Trophoblast cell (in vitro differentiated cells and primary cell): ENCODE data around the gene AGAP1.

Experiments used
- DNase-seq, 2 donors: peaks; one replicate each; pipeline ENCODE4 v3.0.0-alpha.2; 2016
- H2AFZ ChIP-seq: 2 replicates; pipeline ENCODE4 v1.6.1; 2013; ENCODE audit warnings: low read length, moderate library complexity, mild to moderate bottlenecking; ENCODE audit not compliant: insufficient read depth, poor library complexity
- H2AK5ac ChIP-seq: 2 replicates; pipeline ENCODE4 v1.6.1; 2013; ENCODE audit warnings: mild to moderate bottlenecking, low read length
- H2BK120ac ChIP-seq: 2 replicates; pipeline ENCODE4 v1.6.1; 2013; ENCODE audit warnings: low read length, mild to moderate bottlenecking, moderate library complexity; ENCODE audit not compliant: insufficient read depth, poor library complexity
- H2BK12ac ChIP-seq: 2 replicates; pipeline ENCODE4 v1.6.1; 2013; ENCODE audit warnings: mild to moderate bottlenecking, low read length, moderate library complexity
- H2BK5ac ChIP-seq: 2 replicates; pipeline ENCODE4 v1.6.1; 2013; ENCODE audit warnings: low read length, low read depth, moderate library complexity, mild to moderate bottlenecking; ENCODE audit not compliant: poor library complexity
- H3K14ac ChIP-seq: 2 replicates; pipeline ENCODE4 v1.6.1; 2013; ENCODE audit warnings: mild to moderate bottlenecking, low read length
- H3K18ac ChIP-seq: 2 replicates; pipeline ENCODE4 v1.6.1; 2013; ENCODE audit warnings: mild to moderate bottlenecking, low read length
- H3K23ac ChIP-seq: 2 replicates; pipeline ENCODE4 v1.6.1; 2013; ENCODE audit warnings: low read length
- H3K27ac ChIP-seq: 2 replicates; pipeline ENCODE4 v1.5.1; 2013; ENCODE audit warnings: low read depth, mild to moderate bottlenecking, inconsistent platforms, low read length, moderate library complexity
- H3K27me3 ChIP-seq: 2 replicates; pipeline ENCODE4 v1.6.1; 2013; ENCODE audit warnings: inconsistent platforms, mild to moderate bottlenecking, low read length, moderate library complexity; ENCODE audit not compliant: insufficient read depth
- H3K36me3 ChIP-seq, 2 experiments: 1 replicate in 1 of 2; 2 replicates in 1 of 2; pipeline ENCODE4 v1.6.1; 2013; ENCODE audit warnings: low read length in 2 of 2, mild to moderate bottlenecking in 2 of 2, moderate library complexity in 1 of 2; ENCODE audit not compliant: insufficient read depth in 2 of 2, control insufficient read depth in 1 of 2
- H3K4ac ChIP-seq: 2 replicates; pipeline ENCODE4 v1.6.1; 2013; ENCODE audit warnings: low read depth, mild to moderate bottlenecking, low read length, moderate library complexity
- H3K4me1 ChIP-seq, 2 experiments: 1 replicate in 1 of 2; 2 replicates in 1 of 2; pipeline ENCODE4 v1.6.1; 2013; ENCODE audit warnings: low read length in 2 of 2, mild to moderate bottlenecking in 2 of 2, moderate library complexity in 1 of 2; ENCODE audit not compliant: insufficient read depth in 2 of 2, control insufficient read depth in 1 of 2
- H3K4me2 ChIP-seq: 2 replicates; pipeline ENCODE4 v1.6.1; 2013; ENCODE audit warnings: inconsistent platforms, mild to moderate bottlenecking, low read length, moderate library complexity
- H3K4me3 ChIP-seq: 2 replicates; pipeline ENCODE4 v1.5.1; 2013; ENCODE audit warnings: mild to moderate bottlenecking, low read depth, low read length, inconsistent platforms
- H3K79me1 ChIP-seq: one replicate; pipeline ENCODE4 v1.6.1; 2013; ENCODE audit warnings: low read length
- H3K79me2 ChIP-seq: 2 replicates; pipeline ENCODE4 v1.6.1; 2013; ENCODE audit warnings: low read length, mild to moderate bottlenecking; ENCODE audit not compliant: control insufficient read depth, insufficient read depth, poor library complexity
- H3K9ac ChIP-seq: 2 replicates; pipeline ENCODE4 v1.6.1; 2013; ENCODE audit warnings: mild to moderate bottlenecking, low read length
- H3K9me3 ChIP-seq: 2 replicates; pipeline ENCODE4 v1.6.1; 2013; ENCODE audit warnings: low read depth, mild to moderate bottlenecking, control low read depth, inconsistent platforms, low read length; ENCODE audit not compliant: insufficient read depth
- H4K12ac ChIP-seq: 2 replicates; pipeline ENCODE4 v1.6.1; 2013; ENCODE audit warnings: low read depth, mild to moderate bottlenecking, low read length, moderate library complexity
- H4K8ac ChIP-seq: 2 replicates; pipeline ENCODE4 v1.6.1; 2013; ENCODE audit warnings: low read depth, mild to moderate bottlenecking, low read length, moderate library complexity
- H4K91ac ChIP-seq: one replicate; pipeline ENCODE4 v1.6.1; 2013; ENCODE audit warnings: low read depth, mild to moderate bottlenecking, low read length, moderate library complexity
- WGBS: extraction: QIAGEN DNeasy Blood & Tissue Kit; methylation state at CpG from one replicate; pipeline ENCODE4 v1.1.7; 2013; ENCODE audit warnings: missing lambda C conversion rate; ENCODE audit not compliant: insufficient read length, insufficient coverage; ENCODE audit errors: extremely low coverage; 5-methylcytosine and 5-hydroxymethylcytosine counted together

AGAP1 gene

DNA sequence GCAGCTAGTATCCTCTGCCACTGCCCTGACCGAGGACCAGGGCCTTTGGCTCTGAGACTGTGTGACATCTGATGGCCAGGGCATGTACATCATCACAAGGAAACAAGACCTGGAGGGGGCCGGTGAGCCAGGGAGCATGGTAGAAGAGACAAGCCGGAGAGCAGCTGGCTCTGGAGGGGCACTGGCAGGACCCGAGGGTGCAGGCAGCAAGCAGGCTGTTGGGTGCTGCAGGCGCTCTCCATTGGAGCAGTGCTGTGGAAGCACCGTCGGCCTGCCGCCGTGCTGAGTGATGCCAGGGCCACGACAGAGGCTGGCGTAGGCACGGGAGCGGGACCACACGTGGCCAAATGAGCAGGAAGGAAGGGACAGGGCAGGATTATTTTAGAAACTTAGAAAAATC lies 339.1 kb downstream of the AGAP1 start:
- H4K91ac ChIP-seq = no peak overlapping the region
- H2BK5ac ChIP-seq = no peak overlapping the region
- no CpG with 5 or more reads among the region's 14 CpGs for WGBS
- H4K8ac ChIP-seq = no peak overlapping the region
- no peak overlapping the region for H3K14ac ChIP-seq
- no peak overlapping the region for H3K27ac ChIP-seq
- no peak overlapping the region for H4K12ac ChIP-seq
- no peaks in the 10 kb centered on the region for H3K27me3 ChIP-seq
- H3K36me3 ChIP-seq = peaks cover 0 to 2% of the 10 kb centered on the region in 2 experiments
- no peak overlapping the region for H3K4me3 ChIP-seq
- H3K9me3 ChIP-seq = peaks cover 1% of the 10 kb centered on the region
- DNase-seq = no peak
- H3K23ac ChIP-seq = no peak overlapping the region
- H3K18ac ChIP-seq = no peak overlapping the region
- no peak overlapping the region for H2BK12ac ChIP-seq
- H3K9ac ChIP-seq = no peak overlapping the region
- H2AK5ac ChIP-seq = no peak overlapping the region
- H2BK120ac ChIP-seq = no peak overlapping the region
- H3K4ac ChIP-seq = no peak overlapping the region
- no peak overlapping the region for H3K4me2 ChIP-seq
- no peak overlapping the region for H2AFZ ChIP-seq
- H3K79me2 ChIP-seq = no peaks in the 10 kb centered on the region
- peaks cover 2 to 7% of the 10 kb centered on the region in 2 experiments for H3K4me1 ChIP-seq
- H3K79me1 ChIP-seq = no peaks in the 10 kb centered on the region

DNA sequence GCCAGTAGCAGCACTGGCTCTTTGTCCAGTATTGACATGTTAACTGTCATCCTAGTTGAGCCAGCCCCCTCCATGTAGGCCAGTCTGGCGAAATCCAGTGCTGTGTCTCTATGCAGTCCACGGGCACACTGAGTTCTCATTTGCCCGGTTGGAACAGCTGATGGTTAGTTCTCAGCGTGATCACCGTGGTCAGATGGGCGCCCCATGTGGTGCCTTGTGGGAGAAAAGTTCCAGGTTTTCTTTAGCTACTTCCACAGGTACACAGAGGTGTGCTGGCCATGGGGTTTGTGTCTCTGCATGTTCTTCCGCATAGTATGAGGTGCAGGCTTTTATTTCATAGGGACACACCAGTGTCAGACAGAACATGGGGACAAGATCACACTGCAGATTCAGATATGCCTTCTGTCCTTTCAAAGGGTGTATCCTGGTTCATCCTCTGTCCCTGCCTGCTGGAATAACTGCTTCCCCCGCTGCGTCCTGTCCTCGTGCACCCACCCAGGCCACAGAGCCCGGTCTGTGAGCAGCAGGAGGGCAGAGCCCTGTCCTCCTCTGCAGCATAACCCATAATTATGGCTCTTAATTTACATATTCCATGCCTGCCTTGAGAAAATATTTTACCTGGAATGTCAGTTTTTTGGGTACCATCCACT lies 340.3 kb downstream of the AGAP1 start:
- Histone ChIP-seq H3K79me1 (no peaks in the 10 kb centered on the region), H3K27me3 (no peaks in the 10 kb centered on the region), H3K4me2 (no peak overlapping the region), H4K91ac (no peak overlapping the region), H3K27ac (no peak overlapping the region), H3K79me2 (no peaks in the 10 kb centered on the region), H3K4me3 (no peak overlapping the region), H2AFZ (no peak overlapping the region), H3K23ac (no peak overlapping the region), H3K4me1 (peaks cover 2 to 7% of the 10 kb centered on the region in 2 experiments), H2BK12ac (no peak overlapping the region), H2AK5ac (no peak overlapping the region), H3K36me3 (peaks cover 0 to 2% of the 10 kb centered on the region in 2 experiments), H3K4ac (no peak overlapping the region), H3K14ac (no peak overlapping the region), H3K18ac (no peak overlapping the region), H2BK5ac (no peak overlapping the region), H4K8ac (no peak overlapping the region), H3K9me3 (peaks cover 1% of the 10 kb centered on the region), H2BK120ac (no peak overlapping the region), H3K9ac (no peak overlapping the region), H4K12ac (no peak overlapping the region)
- no peak for DNase-seq
- WGBS = no CpG with 5 or more reads among the region's 11 CpGs

DNA sequence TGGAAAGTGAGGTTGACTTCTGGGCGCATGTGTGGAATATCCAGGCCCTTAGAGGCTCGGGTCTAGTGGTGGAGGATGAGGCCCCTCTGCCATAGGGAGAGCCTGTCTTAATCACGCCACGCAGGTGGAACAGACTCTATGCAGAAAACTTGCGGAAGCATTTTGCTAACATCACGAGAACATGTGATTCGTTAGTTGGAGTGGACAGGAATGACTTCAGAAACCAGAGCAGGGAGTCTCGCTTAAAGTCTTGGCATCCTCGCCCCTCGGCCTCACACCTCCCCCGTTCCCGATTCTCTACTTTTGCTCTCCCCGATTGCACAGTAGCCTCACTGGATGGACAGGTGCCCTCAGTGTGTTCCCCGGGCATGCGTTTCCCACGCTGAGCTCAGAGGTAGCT lies 340.9 kb downstream of the AGAP1 start:
- Histone ChIP-seq H3K4me1 (peaks cover 2 to 7% of the 10 kb centered on the region in 2 experiments), H3K14ac (no peak overlapping the region), H3K27me3 (no peaks in the 10 kb centered on the region), H4K12ac (no peak overlapping the region), H3K79me1 (no peaks in the 10 kb centered on the region), H2BK5ac (no peak overlapping the region), H2BK120ac (no peak overlapping the region), H3K4me2 (no peak overlapping the region), H3K27ac (no peak overlapping the region), H3K79me2 (no peaks in the 10 kb centered on the region), H4K91ac (no peak overlapping the region), H3K4ac (no peak overlapping the region), H3K9me3 (peaks cover 1% of the 10 kb centered on the region), H3K36me3 (peaks cover 0 to 2% of the 10 kb centered on the region in 2 experiments), H2BK12ac (no peak overlapping the region), H3K18ac (no peak overlapping the region), H3K23ac (no peak overlapping the region), H3K9ac (no peak overlapping the region), H2AK5ac (no peak overlapping the region), H3K4me3 (no peak overlapping the region), H2AFZ (no peak overlapping the region), H4K8ac (no peak overlapping the region)
- WGBS = no CpG with 5 or more reads among the region's 16 CpGs
- no peak for DNase-seq

DNA sequence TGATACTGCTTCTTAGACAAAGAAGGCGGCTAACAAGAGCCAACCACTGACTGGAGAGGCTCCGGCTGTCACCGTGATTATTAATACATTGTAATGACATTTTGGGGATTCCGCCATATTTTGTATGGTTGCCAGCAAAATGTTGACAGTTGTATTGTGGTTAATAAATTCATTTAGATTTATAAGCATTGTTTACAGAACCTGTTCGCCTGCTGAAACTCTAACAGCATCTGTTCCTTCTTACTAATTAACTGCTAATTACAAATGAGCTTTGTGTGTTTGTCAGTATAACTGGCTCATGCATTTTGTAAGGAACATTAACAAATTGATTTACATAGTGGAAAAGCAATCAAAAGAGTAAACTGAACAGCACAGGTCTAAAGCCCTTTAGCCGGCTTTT lies 342.0 kb downstream of the AGAP1 start:
- H3K4me3 ChIP-seq = no peak overlapping the region
- no peak overlapping the region for H2BK120ac ChIP-seq
- no peak overlapping the region for H2AFZ ChIP-seq
- H3K27ac ChIP-seq = no peak overlapping the region
- H4K8ac ChIP-seq = no peak overlapping the region
- no peak overlapping the region for H3K18ac ChIP-seq
- H3K14ac ChIP-seq = no peak overlapping the region
- H3K79me1 ChIP-seq = no peaks in the 10 kb centered on the region
- H3K4me2 ChIP-seq = no peak overlapping the region
- H3K9me3 ChIP-seq = peaks cover 1% of the 10 kb centered on the region
- H2BK12ac ChIP-seq = no peak overlapping the region
- no peaks in the 10 kb centered on the region for H3K79me2 ChIP-seq
- no CpG with 5 or more reads among the region's 6 CpGs for WGBS
- no peak overlapping the region for H3K23ac ChIP-seq
- no peak overlapping the region for H2BK5ac ChIP-seq
- H3K4me1 ChIP-seq = peaks cover 2 to 7% of the 10 kb centered on the region in 2 experiments
- H3K4ac ChIP-seq = no peak overlapping the region
- no peaks in the 10 kb centered on the region for H3K27me3 ChIP-seq
- DNase-seq = no peak
- no peak overlapping the region for H4K91ac ChIP-seq
- no peak overlapping the region for H4K12ac ChIP-seq
- H3K9ac ChIP-seq = no peak overlapping the region
- no peak overlapping the region for H2AK5ac ChIP-seq
- H3K36me3 ChIP-seq = peaks cover 0 to 2% of the 10 kb centered on the region in 2 experiments
